HG02852 (cell line): ENCODE data around the gene FDXR.

Experiments
- ATAC-seq: cut with Tn5 transposase; IDR thresholded peaks from one replicate; pipeline ENCODE4 v1.9.1; 2021; ENCODE audit warnings: mild to moderate bottlenecking, moderate library complexity; ENCODE audit not compliant: unreplicated experiment

Gene FDXR

GRCh38 chr17:74900208-74900607 lies 27.4 kb upstream of the FDXR start:
- ATAC-seq: no peak

GRCh38 chr17:74898376-74898946 lies 25.7 kb upstream of the FDXR start:
- no peak for ATAC-seq

- no peak for ATAC-seq
Measured at GRCh38 chr17:74893936-74894671, 21.3 kb upstream of the FDXR start.

GRCh38 chr17:74892974-74893911 lies 20.4 kb upstream of the FDXR start, which contains the start of gene FADS6:
FADS6 (minus strand) TSS chr17:74893633; CDS start chr17:74893595, 38 bp downstream.
- no peak for ATAC-seq

GRCh38 chr17:74892013-74892841 lies 19.4 kb upstream of the FDXR start:
- ATAC-seq: no peak

GRCh38 chr17:74890554-74890953 lies 17.8 kb upstream of the FDXR start:
- no peak for ATAC-seq

GRCh38 chr17:74888469-74888868 lies 15.7 kb upstream of the FDXR start:
- ATAC-seq: no peak

GRCh38 chr17:74883241-74883745 lies 10.5 kb upstream of the FDXR start:
- ATAC-seq: no peak

- ATAC-seq: no peak
Measured at GRCh38 chr17:74882517-74883240, 9.9 kb upstream of the FDXR start.

- no peak for ATAC-seq
Measured at GRCh38 chr17:74881073-74881472, 8.3 kb upstream of the FDXR start.

GRCh38 chr17:74879308-74879707 lies 6.5 kb upstream of the FDXR start:
- ATAC-seq: no peak

GRCh38 chr17:74878658-74879057 lies 5.9 kb upstream of the FDXR start:
- no peak for ATAC-seq

- no peak for ATAC-seq
Measured at GRCh38 chr17:74877592-74878548, 5.1 kb upstream of the FDXR start.

GRCh38 chr17:74875977-74876593 lies 3.3 kb upstream of the FDXR start:
- ATAC-seq: no peak

GRCh38 chr17:74875155-74875976 lies 2.6 kb upstream of the FDXR start:
- no peak for ATAC-seq

- no peak for ATAC-seq
Measured at GRCh38 chr17:74874615-74875037, 1.8 kb upstream of the FDXR start.

GRCh38 chr17:74873874-74874614 lies 1.2 kb upstream of the FDXR start:
- no peak for ATAC-seq
